OCI-LY3 (cell line): ENCODE results near the gene CYP1A1.
"Not testable (repeated sequence)": the region's sequence is repeated elsewhere in the genome, so short reads cannot be mapped to it uniquely, and the experiment has no call there.

Source experiments
- H2AFZ ChIP-seq: fragments of 200-600, 300-600 bp; shearing (Covaris generic); 2 replicates; pipeline ENCODE4 v1.6.0; 2014; ENCODE audit warnings: antibody characterized with exemption, low read depth, low read length
- H3K27ac ChIP-seq: fragments of 200-600, 300-600 bp; sonication (generic); 2 replicates; pipeline ENCODE4 v1.5.1; 2014; ENCODE audit warnings: mild to moderate bottlenecking, low read length, moderate library complexity, mixed read lengths
- H3K27me3 ChIP-seq: fragments of 200-600, 300-600 bp; sonication (generic); 2 replicates; pipeline ENCODE4 v1.6.1; 2014; ENCODE audit warnings: low read depth, low read length, mixed read lengths
- H3K36me3 ChIP-seq: fragments of 200-600, 300-600 bp; sonication (generic); replicated peaks from 2 replicates; pipeline ENCODE3; 2014; ENCODE audit warnings: low read depth, low read length, mixed read lengths
- H3K4me1 ChIP-seq: fragments of 300-600, 200-600 bp; sonication (generic); 2 replicates; pipeline ENCODE4 v1.6.1; 2014; ENCODE audit warnings: low read length, mixed read lengths
- H3K4me2 ChIP-seq: fragments of 200-600, 300-600 bp; sonication (generic); 2 replicates; pipeline ENCODE4 v1.6.1; 2014; ENCODE audit warnings: low read length, mixed read lengths
- H3K4me3 ChIP-seq: fragments of 300-600, 200-600 bp; sonication (generic); 2 replicates; pipeline ENCODE4 v1.5.1; 2014; ENCODE audit warnings: antibody characterized with exemption, mild to moderate bottlenecking, low read length, moderate library complexity
- H3K79me2 ChIP-seq: fragments of 300-600, 200-600 bp; shearing (Covaris generic); 2 replicates; pipeline ENCODE4 v1.6.1; 2014; ENCODE audit warnings: mild to moderate bottlenecking, low read length, mixed read lengths
- H3K9ac ChIP-seq: fragments of 300-600, 200-600 bp; shearing (Covaris generic); 2 replicates; pipeline ENCODE4 v1.6.0; 2014; ENCODE audit warnings: mild to moderate bottlenecking, low read length, moderate library complexity
- H3K9me3 ChIP-seq: fragments of 200-600, 300-600 bp; shearing (Covaris generic); 2 replicates; pipeline ENCODE4 v1.6.1; 2014; ENCODE audit warnings: low read length, mixed read lengths; ENCODE audit not compliant: insufficient read depth
- H4K20me1 ChIP-seq: fragments of 200-600, 300-600 bp; sonication (generic); 2 replicates; pipeline ENCODE4 v1.6.1; 2016; ENCODE audit warnings: low read length, mixed read lengths; ENCODE audit not compliant: insufficient read depth
- CTCF ChIP-seq: fragments of 200-600, 300-600 bp; sonication (generic); IDR thresholded peaks from 2 replicates; pipeline ENCODE4 v1.5.1; 2014; ENCODE audit warnings: antibody characterized with exemption, low read length, low read depth
- EZH2phosphoT487 ChIP-seq: fragments of 200-600 bp; shearing (Covaris generic); IDR thresholded peaks from 2 replicates; pipeline ENCODE4 v1.6.1; 2018; ENCODE audit warnings: antibody characterized with exemption, mixed run types, low read depth

The CYP1A1 gene

DNA sequence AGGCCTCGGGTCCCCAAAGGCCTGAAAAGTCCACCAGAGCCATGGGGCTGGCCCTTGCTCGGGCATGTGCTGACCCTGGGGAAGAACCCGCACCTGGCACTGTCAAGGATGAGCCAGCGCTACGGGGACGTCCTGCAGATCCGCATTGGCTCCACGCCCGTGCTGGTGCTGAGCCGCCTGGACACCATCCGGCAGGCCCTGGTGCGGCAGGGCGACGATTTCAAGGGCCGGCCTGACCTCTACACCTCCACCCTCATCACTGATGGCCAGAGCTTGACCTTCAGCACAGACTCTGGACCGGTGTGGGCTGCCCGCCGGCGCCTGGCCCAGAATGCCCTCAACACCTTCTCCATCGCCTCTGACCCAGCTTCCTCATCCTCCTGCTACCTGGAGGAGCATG, 24.5 kb upstream of the CYP1A1 start:
- no peaks in the 10 kb centered on the region for H3K79me2 ChIP-seq
- no peaks in the 10 kb centered on the region for H4K20me1 ChIP-seq
- 0 out of 2 replicates have a peak, but pooled peaks cover 3% of the 10 kb centered on the region for H3K27me3 ChIP-seq
- no peak overlapping the region for H2AFZ ChIP-seq
- no peak for TF ChIP-seq EZH2phosphoT487
- no peak for TF ChIP-seq CTCF
- H3K4me3 ChIP-seq: no peak overlapping the region
- H3K36me3 ChIP-seq: no peaks in the 10 kb centered on the region
- H3K27ac ChIP-seq: no peak overlapping the region
- no peak overlapping the region for H3K4me2 ChIP-seq
- no peak overlapping the region for H3K9ac ChIP-seq
- H3K9me3 ChIP-seq: no peaks in the 10 kb centered on the region
- peaks cover 22% of the 10 kb centered on the region for H3K4me1 ChIP-seq

DNA sequence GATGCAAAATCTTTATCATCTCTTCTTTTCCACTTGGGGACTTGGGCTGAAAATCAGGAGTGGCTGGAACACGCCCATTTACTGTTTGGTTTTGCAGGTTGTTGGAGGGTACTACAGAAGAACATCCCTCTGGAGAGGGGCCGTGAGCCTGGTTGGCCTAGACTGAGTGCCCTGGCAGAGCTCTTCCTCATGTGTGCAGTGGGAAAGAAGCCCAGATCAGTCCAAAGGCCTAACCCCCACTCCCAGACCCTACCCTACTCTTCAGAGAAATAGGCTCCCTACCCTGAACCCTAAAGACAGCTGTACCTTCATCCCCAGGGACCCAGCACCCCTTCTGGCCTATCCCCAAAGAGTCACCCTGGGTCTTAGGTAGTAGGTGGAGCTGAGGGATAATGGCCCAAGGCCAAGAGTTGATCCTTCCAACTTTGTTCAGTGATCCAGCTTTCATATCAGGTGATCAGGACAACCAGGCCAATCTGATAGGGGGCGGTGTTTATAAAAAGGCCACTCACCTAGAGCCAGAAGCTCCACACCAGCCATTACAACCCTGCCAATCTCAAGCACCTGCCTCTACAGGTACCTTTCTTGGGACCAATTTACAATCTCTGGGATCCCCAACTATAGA, 23.1 kb upstream of the CYP1A1 start, which contains the start of gene CYP1A2:
Gene CYP1A2 (plus strand): TSS at position 524 of the 625 bp plus-strand sequence. CDS start 894 bp downstream, outside the sequence.
- H3K4me1 ChIP-seq: peaks cover 17% of the 10 kb centered on the region
- no peak within 1 kb of the TSS for H3K4me2 ChIP-seq
- no peak within 1 kb of the TSS for H3K9ac ChIP-seq
- no peaks in the 10 kb centered on the region for H3K36me3 ChIP-seq
- TF ChIP-seq EZH2phosphoT487: no peak
- no peak for TF ChIP-seq CTCF
- H3K27me3 ChIP-seq: 0 out of 2 replicates have a peak, but pooled peaks cover 3% of the 10 kb centered on the region
- no peak within 1 kb of the TSS for H2AFZ ChIP-seq
- H3K79me2 ChIP-seq: no peaks in the 10 kb centered on the region
- no peak within 1 kb of the TSS for H3K4me3 ChIP-seq
- no peaks in the 10 kb centered on the region for H3K9me3 ChIP-seq
- no peak within 1 kb of the TSS for H3K27ac ChIP-seq
- no peaks in the 10 kb centered on the region for H4K20me1 ChIP-seq

DNA sequence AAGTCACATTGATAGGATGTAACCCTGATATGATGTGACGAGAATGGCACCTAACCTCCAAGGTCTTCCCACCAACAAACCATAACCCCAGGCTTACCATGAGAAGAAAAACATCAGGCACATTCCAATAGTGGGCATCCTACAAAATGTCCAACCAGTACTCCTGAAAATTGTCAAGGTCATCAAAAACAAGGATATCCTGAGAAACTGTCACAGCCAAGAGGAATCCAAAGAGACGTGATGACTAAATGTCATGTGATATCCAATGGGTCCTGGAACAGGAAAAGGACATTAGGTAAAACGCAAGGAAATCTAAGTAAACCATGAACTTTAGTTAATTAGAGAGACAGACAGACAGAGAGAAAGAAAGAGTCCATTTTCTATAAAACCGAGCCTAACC, 21.1 kb upstream of the CYP1A1 start:
- no peak overlapping the region for H3K4me2 ChIP-seq
- H3K4me3 ChIP-seq: no peak overlapping the region
- no peaks in the 10 kb centered on the region for H3K79me2 ChIP-seq
- TF ChIP-seq EZH2phosphoT487 (no peak), CTCF (no peak)
- H3K4me1 ChIP-seq: no peaks in the 10 kb centered on the region
- no peak overlapping the region for H3K9ac ChIP-seq
- H3K27ac ChIP-seq: no peak overlapping the region
- H3K27me3 ChIP-seq: 0 out of 2 replicates have a peak, but pooled peaks cover 3% of the 10 kb centered on the region
- no peak overlapping the region for H2AFZ ChIP-seq
- no peaks in the 10 kb centered on the region for H3K36me3 ChIP-seq
- no peaks in the 10 kb centered on the region for H4K20me1 ChIP-seq
- no peaks in the 10 kb centered on the region; the same call in 1 of the 2 replicates for H3K9me3 ChIP-seq

DNA sequence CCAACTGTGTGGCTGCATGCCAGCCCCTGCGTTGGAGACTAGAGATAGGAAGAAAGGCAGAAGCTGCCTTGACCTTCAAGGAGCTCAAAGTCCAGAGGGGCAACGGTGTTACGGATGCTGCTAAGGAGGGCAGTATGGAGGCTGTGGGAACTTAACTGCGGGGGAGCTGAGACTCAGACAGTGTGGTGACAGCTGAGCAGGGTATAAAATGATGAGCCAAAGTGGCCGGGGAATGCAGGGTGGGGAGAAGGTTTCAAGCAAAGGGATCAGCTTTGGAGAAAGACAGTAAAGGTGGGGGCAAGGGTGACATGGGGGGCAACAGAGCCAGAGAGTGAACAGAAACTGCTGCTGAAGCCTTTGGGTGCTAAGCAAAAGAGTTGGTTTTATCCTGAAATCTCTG, 17.1 kb upstream of the CYP1A1 start:
- no peak overlapping the region for H3K4me3 ChIP-seq
- no peak overlapping the region for H2AFZ ChIP-seq
- H3K36me3 ChIP-seq: no peaks in the 10 kb centered on the region
- no peak overlapping the region for H3K9ac ChIP-seq
- no peaks in the 10 kb centered on the region for H3K79me2 ChIP-seq
- H3K9me3 ChIP-seq: no peaks in the 10 kb centered on the region; the same call in 1 of the 2 replicates
- H3K27ac ChIP-seq: no peak overlapping the region
- TF ChIP-seq EZH2phosphoT487 (no peak), CTCF (no peak)
- H4K20me1 ChIP-seq: no peaks in the 10 kb centered on the region
- H3K4me2 ChIP-seq: no peak overlapping the region
- H3K27me3 ChIP-seq: 0 out of 2 replicates have a peak, but pooled peaks cover 3% of the 10 kb centered on the region
- no peaks in the 10 kb centered on the region for H3K4me1 ChIP-seq

- not testable (repeated sequence) for H3K4me1 ChIP-seq, H3K9me3 ChIP-seq, H4K20me1 ChIP-seq, H3K36me3 ChIP-seq, H3K4me2 ChIP-seq, H3K79me2 ChIP-seq, H3K4me3 ChIP-seq, H2AFZ ChIP-seq, H3K9ac ChIP-seq, H3K27ac ChIP-seq
- H3K27me3 ChIP-seq: peaks cover 16% of the 10 kb centered on the region; the same call in 1 of the 2 replicates
Measured at GRCh38 chr15:74738239-74738638, 12.9 kb upstream of the CYP1A1 start.
